Measurements from ENCODE around the gene SHROOM3. TPM values are rescaled to one million over a fixed set of nuclear protein-coding genes. Genes with fewer than 3 reads are reported as not detected.

Gene SHROOM3
- total and polyA plus RNA-seq, 4 donors: 4.7 to 25.8 (median 8.7) TPM

DNA sequence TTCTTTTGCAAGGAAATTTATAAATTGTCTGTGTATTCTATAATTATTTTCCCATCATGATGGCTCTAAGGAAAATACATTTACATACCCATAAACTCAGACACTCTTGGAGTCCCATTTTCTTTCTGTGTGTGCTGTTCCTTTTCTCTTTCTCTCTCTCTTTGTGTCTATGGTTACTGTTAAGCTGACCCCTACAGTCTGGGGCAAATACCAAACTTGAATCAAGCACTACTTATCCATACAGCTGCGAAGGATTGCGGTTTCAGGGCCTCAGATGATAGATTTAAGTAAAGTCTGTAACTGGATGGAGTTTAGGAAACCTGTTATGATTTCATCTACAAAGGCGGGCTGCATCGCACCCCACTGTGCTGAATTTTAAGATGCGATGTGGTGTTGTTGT is 150.2 kb downstream of the SHROOM3 start:
- Histone ChIP-seq H3K9me3 (ENCODE audit: control insufficient read depth in 4 of 4, low read length in 3 of 4) (no peaks in the 10 kb centered on the region), H3K4me3 (ENCODE audit: low read depth in 1 of 3, low read length in 3 of 3) (no peak overlapping the region), H3K27me3 (ENCODE audit: control insufficient read depth in 4 of 4, insufficient read depth in 4 of 4, low read length in 3 of 4) (no peaks in the 10 kb centered on the region), H3K4me1 (ENCODE audit: control insufficient read depth in 4 of 4, insufficient read depth in 4 of 4, low read length in 3 of 4) (peaks cover 0 to 21% (median 1%) of the 10 kb centered on the region in 4 donors), H3K9ac (ENCODE audit: low read depth in 1 of 2, low read length in 2 of 2) (peak overlapping the region; percentile 22 to 89), H3K27ac (ENCODE audit: low read depth in 1 of 2, low read length in 2 of 2) (peak overlapping the region; percentile 76 to 91), H3K36me3 (ENCODE audit: control insufficient read depth in 4 of 4, insufficient read depth in 3 of 4, low read depth in 1 of 4, low read length in 3 of 4) (no peaks in the 10 kb centered on the region)
- DNase-seq (ENCODE audit: low spot score): no peak
- no peak for TF ChIP-seq HNF4A (conservative IDR thresholded peaks at IDR 0.05)
- TF ChIP-seq, protein P1, sequence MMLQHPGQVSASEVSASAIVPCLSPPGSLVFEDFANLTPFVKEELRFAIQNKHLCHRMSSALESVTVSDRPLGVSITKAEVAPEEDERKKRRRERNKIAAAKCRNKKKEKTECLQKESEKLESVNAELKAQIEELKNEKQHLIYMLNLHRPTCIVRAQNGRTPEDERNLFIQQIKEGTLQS (IDR thresholded peaks at IDR 0.05): no peak
- no peak for TF ChIP-seq JUND (IDR thresholded peaks at IDR 0.05)
- TF ChIP-seq RXRA (IDR thresholded peaks at IDR 0.05): no peak
- TF ChIP-seq RAD21 (IDR thresholded peaks at IDR 0.05): no peak
- no peak for TF ChIP-seq TAF1 (conservative IDR thresholded peaks at IDR 0.05)
- TF ChIP-seq FOXA1 (IDR thresholded peaks at IDR 0.05): no peak
- no peak for TF ChIP-seq GABPA (IDR thresholded peaks at IDR 0.05 in 1 of 2, conservative IDR thresholded peaks at IDR 0.05 in 1 of 2)
- WGBS: 88% methylated on average over 5 of the region's 5 CpGs

DNA sequence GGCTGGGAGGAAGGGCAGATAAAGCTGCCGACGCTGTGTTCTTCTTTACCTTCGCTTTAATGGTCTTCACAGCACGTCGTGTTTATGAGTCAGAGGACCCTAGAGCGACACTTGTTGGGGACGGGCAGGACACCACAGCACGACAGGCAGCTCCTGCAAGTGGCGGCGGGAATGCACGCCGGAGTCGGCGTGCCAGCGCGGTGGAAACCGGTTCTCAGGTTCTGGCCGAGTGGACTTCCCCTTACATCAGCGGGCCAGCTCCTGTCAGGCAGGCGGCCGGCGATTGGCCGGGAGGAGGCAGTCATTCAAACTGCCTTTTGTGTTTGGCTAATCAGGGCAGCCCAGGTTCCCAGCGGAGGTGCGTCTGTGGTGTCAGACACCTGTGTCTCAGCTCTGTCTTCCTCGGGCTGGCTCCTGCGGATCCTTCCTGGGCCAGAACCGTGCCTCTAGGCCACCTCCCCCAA is 150.9 kb downstream of the SHROOM3 start:
- Histone ChIP-seq H3K4me1 (ENCODE audit: control insufficient read depth in 4 of 4, insufficient read depth in 4 of 4, low read length in 3 of 4) (peaks cover 0 to 21% (median 1%) of the 10 kb centered on the region in 4 donors), H3K36me3 (ENCODE audit: control insufficient read depth in 4 of 4, insufficient read depth in 3 of 4, low read depth in 1 of 4, low read length in 3 of 4) (no peaks in the 10 kb centered on the region), H3K9ac (ENCODE audit: low read depth in 1 of 2, low read length in 2 of 2) (peak overlapping the region; percentile 22 to 89), H3K27ac (ENCODE audit: low read depth in 1 of 2, low read length in 2 of 2) (peak overlapping the region; percentile 76 to 91), H3K27me3 (ENCODE audit: control insufficient read depth in 4 of 4, insufficient read depth in 4 of 4, low read length in 3 of 4) (no peaks in the 10 kb centered on the region), H3K9me3 (ENCODE audit: control insufficient read depth in 4 of 4, low read length in 3 of 4) (no peaks in the 10 kb centered on the region), H3K4me3 (ENCODE audit: low read depth in 1 of 3, low read length in 3 of 3) (peak overlapping the region; percentile 20 to 47 (median 41))
- 8% methylated on average over 28 of the region's 28 CpGs for WGBS
- TF ChIP-seq, protein P2, sequence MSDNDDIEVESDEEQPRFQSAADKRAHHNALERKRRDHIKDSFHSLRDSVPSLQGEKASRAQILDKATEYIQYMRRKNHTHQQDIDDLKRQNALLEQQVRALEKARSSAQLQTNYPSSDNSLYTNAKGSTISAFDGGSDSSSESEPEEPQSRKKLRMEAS (IDR thresholded peaks at IDR 0.05): peak; percentile 48
- TF ChIP-seq FOXA1 (IDR thresholded peaks at IDR 0.05) (no peak), YY1 (IDR thresholded peaks at IDR 0.05) (peak; percentile 69), RXRA (IDR thresholded peaks at IDR 0.05) (peak; percentile 44 to 47), JUND (IDR thresholded peaks at IDR 0.05) (no peak), SP1 (IDR thresholded peaks at IDR 0.05) (peak; percentile 64), RAD21 (IDR thresholded peaks at IDR 0.05) (peak; percentile 57 to 68), HNF4A (conservative IDR thresholded peaks at IDR 0.05) (peak; percentile 50 to 56), GABPA (IDR thresholded peaks at IDR 0.05 in 1 of 2, conservative IDR thresholded peaks at IDR 0.05 in 1 of 2) (peak in 1 of 2 donors; percentile 44), TAF1 (conservative IDR thresholded peaks at IDR 0.05) (peak; percentile 79), EGR1 (IDR thresholded peaks at IDR 0.05; ENCODE audit: low read depth in 2 of 2) (no peak), NR2F2 (IDR thresholded peaks at IDR 0.05) (no peak)
- TF ChIP-seq, protein P3, sequence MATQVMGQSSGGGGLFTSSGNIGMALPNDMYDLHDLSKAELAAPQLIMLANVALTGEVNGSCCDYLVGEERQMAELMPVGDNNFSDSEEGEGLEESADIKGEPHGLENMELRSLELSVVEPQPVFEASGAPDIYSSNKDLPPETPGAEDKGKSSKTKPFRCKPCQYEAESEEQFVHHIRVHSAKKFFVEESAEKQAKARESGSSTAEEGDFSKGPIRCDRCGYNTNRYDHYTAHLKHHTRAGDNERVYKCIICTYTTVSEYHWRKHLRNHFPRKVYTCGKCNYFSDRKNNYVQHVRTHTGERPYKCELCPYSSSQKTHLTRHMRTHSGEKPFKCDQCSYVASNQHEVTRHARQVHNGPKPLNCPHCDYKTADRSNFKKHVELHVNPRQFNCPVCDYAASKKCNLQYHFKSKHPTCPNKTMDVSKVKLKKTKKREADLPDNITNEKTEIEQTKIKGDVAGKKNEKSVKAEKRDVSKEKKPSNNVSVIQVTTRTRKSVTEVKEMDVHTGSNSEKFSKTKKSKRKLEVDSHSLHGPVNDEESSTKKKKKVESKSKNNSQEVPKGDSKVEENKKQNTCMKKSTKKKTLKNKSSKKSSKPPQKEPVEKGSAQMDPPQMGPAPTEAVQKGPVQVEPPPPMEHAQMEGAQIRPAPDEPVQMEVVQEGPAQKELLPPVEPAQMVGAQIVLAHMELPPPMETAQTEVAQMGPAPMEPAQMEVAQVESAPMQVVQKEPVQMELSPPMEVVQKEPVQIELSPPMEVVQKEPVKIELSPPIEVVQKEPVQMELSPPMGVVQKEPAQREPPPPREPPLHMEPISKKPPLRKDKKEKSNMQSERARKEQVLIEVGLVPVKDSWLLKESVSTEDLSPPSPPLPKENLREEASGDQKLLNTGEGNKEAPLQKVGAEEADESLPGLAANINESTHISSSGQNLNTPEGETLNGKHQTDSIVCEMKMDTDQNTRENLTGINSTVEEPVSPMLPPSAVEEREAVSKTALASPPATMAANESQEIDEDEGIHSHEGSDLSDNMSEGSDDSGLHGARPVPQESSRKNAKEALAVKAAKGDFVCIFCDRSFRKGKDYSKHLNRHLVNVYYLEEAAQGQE (IDR thresholded peaks at IDR 0.05): peak; percentile 80
- TF ChIP-seq, protein P4, sequence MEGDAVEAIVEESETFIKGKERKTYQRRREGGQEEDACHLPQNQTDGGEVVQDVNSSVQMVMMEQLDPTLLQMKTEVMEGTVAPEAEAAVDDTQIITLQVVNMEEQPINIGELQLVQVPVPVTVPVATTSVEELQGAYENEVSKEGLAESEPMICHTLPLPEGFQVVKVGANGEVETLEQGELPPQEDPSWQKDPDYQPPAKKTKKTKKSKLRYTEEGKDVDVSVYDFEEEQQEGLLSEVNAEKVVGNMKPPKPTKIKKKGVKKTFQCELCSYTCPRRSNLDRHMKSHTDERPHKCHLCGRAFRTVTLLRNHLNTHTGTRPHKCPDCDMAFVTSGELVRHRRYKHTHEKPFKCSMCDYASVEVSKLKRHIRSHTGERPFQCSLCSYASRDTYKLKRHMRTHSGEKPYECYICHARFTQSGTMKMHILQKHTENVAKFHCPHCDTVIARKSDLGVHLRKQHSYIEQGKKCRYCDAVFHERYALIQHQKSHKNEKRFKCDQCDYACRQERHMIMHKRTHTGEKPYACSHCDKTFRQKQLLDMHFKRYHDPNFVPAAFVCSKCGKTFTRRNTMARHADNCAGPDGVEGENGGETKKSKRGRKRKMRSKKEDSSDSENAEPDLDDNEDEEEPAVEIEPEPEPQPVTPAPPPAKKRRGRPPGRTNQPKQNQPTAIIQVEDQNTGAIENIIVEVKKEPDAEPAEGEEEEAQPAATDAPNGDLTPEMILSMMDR (IDR thresholded peaks at IDR 0.05; ENCODE audit: low read depth, low read length, missing input control): peak; percentile 7
- DNase-seq (ENCODE audit: low spot score): peak; percentile 71

Measured in liver (tissue), 9 donors.